ENCODE data around the gene HMGCS1.

Gene HMGCS1

DNA sequence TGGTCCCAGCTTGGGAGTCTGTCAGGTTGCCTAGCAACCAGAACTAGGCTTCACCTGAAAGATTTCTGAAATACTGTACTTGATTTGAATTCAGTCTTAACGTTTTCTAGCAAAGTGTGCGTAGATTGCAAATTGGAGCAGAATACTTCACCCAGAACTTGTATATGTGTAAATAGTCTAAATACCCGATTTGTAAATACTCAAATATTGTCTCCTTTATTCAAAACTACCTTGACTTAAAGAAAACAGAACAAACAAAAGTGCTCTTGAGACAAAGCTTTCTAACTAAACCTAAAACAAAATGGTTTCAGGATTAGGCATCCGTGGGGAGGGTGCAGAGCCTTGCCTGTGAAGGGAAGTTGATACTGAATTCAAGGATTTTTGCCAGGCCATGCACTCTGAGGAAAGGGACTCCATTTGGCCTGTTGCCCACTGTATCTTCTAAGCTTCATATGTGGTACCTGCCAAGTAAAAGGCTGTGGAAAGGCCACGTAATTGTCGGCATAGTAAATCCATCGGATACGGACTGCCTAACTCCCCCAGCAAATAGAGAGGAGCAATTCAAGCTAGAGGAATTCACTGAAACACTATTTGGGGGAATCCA is 744 bp upstream of the HMGCS1 start:
- DNase-seq (ENCODE audit: low read depth in 1 of 2, low spot score in 1 of 2): no peak
- no peaks in the 10 kb centered on the region for H3K27me3 ChIP-seq (ENCODE audit: insufficient read depth, poor library complexity, severe bottlenecking)
- H3K27ac ChIP-seq (replicated peaks): peak overlapping the region; percentile 55
- H3K4me3 ChIP-seq (replicated peaks; ENCODE audit: insufficient read depth, low read length): peak overlapping the region; percentile 10
- TF ChIP-seq, protein P1, sequence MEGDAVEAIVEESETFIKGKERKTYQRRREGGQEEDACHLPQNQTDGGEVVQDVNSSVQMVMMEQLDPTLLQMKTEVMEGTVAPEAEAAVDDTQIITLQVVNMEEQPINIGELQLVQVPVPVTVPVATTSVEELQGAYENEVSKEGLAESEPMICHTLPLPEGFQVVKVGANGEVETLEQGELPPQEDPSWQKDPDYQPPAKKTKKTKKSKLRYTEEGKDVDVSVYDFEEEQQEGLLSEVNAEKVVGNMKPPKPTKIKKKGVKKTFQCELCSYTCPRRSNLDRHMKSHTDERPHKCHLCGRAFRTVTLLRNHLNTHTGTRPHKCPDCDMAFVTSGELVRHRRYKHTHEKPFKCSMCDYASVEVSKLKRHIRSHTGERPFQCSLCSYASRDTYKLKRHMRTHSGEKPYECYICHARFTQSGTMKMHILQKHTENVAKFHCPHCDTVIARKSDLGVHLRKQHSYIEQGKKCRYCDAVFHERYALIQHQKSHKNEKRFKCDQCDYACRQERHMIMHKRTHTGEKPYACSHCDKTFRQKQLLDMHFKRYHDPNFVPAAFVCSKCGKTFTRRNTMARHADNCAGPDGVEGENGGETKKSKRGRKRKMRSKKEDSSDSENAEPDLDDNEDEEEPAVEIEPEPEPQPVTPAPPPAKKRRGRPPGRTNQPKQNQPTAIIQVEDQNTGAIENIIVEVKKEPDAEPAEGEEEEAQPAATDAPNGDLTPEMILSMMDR (IDR thresholded peaks at IDR 0.05; ENCODE audit: insufficient read depth, low read length): no peak
- TF ChIP-seq POLR2AphosphoS5 (IDR thresholded peaks at IDR 0.05; ENCODE audit: low read depth) (no peak), SPI1 (IDR thresholded peaks at IDR 0.05; ENCODE audit: borderline replicate concordance, low read depth) (no peak), GABPA (IDR thresholded peaks at IDR 0.05; ENCODE audit: low read depth) (no peak)
- TF ChIP-seq, protein P2, sequence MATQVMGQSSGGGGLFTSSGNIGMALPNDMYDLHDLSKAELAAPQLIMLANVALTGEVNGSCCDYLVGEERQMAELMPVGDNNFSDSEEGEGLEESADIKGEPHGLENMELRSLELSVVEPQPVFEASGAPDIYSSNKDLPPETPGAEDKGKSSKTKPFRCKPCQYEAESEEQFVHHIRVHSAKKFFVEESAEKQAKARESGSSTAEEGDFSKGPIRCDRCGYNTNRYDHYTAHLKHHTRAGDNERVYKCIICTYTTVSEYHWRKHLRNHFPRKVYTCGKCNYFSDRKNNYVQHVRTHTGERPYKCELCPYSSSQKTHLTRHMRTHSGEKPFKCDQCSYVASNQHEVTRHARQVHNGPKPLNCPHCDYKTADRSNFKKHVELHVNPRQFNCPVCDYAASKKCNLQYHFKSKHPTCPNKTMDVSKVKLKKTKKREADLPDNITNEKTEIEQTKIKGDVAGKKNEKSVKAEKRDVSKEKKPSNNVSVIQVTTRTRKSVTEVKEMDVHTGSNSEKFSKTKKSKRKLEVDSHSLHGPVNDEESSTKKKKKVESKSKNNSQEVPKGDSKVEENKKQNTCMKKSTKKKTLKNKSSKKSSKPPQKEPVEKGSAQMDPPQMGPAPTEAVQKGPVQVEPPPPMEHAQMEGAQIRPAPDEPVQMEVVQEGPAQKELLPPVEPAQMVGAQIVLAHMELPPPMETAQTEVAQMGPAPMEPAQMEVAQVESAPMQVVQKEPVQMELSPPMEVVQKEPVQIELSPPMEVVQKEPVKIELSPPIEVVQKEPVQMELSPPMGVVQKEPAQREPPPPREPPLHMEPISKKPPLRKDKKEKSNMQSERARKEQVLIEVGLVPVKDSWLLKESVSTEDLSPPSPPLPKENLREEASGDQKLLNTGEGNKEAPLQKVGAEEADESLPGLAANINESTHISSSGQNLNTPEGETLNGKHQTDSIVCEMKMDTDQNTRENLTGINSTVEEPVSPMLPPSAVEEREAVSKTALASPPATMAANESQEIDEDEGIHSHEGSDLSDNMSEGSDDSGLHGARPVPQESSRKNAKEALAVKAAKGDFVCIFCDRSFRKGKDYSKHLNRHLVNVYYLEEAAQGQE (IDR thresholded peaks at IDR 0.05; ENCODE audit: insufficient replicate concordance, low read depth): no peak

DNA sequence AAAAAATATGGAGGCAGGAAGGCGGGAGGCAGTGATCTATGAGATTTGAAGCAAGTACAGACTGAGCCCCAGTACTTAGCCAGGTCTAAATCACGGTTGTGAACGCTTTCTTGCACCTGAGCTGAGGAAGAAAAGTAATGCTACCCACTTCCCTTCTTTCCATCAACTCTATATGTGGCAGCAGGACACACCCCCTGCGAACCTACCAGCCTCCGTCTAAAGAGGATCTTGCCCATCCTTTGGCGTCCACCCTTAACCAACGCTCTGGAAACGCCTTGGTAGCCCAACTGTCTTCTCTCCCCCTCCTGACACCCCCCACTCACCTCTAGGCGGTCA is 545 bp downstream of the HMGCS1 start:
- H3K27ac ChIP-seq (replicated peaks): peak overlapping the region; percentile 69
- TF ChIP-seq, protein P2 (IDR thresholded peaks at IDR 0.05; ENCODE audit: insufficient replicate concordance, low read depth): no peak
- no peak for TF ChIP-seq POLR2AphosphoS5 (IDR thresholded peaks at IDR 0.05; ENCODE audit: low read depth)
- TF ChIP-seq SPI1 (IDR thresholded peaks at IDR 0.05; ENCODE audit: borderline replicate concordance, low read depth): peak; percentile 85
- no peak for TF ChIP-seq GABPA (IDR thresholded peaks at IDR 0.05; ENCODE audit: low read depth)
- TF ChIP-seq, protein P1 (IDR thresholded peaks at IDR 0.05; ENCODE audit: insufficient read depth, low read length): no peak
- H3K4me3 ChIP-seq (replicated peaks; ENCODE audit: insufficient read depth, low read length): peak overlapping the region; percentile 97
- H3K27me3 ChIP-seq (ENCODE audit: insufficient read depth, poor library complexity, severe bottlenecking): no peaks in the 10 kb centered on the region
- DNase-seq (ENCODE audit: low read depth in 1 of 2, low spot score in 1 of 2): peak in 1 of 2 experiments; percentile 63

DNA sequence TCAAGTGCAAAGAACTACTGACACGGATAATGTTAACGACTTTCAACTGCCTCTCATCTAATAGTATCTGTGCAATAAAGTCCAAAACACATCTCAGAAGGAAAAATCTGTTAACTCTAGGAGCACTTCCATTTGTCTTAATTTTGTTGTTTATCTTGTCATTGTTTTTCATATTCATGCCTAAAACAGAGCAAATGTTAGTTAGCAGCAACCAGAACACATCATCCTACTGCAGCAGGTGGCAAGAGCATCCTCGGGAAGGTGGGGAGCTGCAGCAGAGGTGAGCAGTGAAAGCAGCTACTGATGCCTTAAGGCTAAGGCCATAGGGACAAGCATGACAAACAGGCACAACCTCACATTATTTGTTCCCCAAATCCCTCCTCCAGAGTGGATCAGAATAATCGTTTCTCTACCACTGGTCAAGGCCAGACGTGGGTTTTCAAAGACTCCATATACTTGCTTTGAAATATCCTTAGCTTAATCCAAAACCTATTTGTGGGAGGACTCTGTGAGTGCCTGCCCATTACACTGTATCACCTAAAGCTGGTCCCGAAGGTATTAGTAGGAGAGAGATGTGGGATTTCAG is 1.0 kb downstream of the HMGCS1 start:
- H3K27ac ChIP-seq (replicated peaks): no peak overlapping the region
- DNase-seq (ENCODE audit: low read depth in 1 of 2, low spot score in 1 of 2): no peak
- TF ChIP-seq, protein P2 (IDR thresholded peaks at IDR 0.05; ENCODE audit: insufficient replicate concordance, low read depth): no peak
- TF ChIP-seq POLR2AphosphoS5 (IDR thresholded peaks at IDR 0.05; ENCODE audit: low read depth) (no peak), SPI1 (IDR thresholded peaks at IDR 0.05; ENCODE audit: borderline replicate concordance, low read depth) (no peak), GABPA (IDR thresholded peaks at IDR 0.05; ENCODE audit: low read depth) (no peak)
- TF ChIP-seq, protein P1 (IDR thresholded peaks at IDR 0.05; ENCODE audit: insufficient read depth, low read length): no peak

More for the DNA sequence above, 1.0 kb downstream of the HMGCS1 start:
- H3K27me3 ChIP-seq (ENCODE audit: insufficient read depth, poor library complexity, severe bottlenecking): no peaks in the 10 kb centered on the region
- H3K4me3 ChIP-seq (replicated peaks; ENCODE audit: insufficient read depth, low read length): peak overlapping the region; percentile 97
